GM06990 (cell line): ENCODE measurements around the gene MT1E.

ENCODE experiments used
- DNase-seq: peaks from one replicate; pipeline ENCODE4 v3.0.0-alpha.2; 2011; ENCODE audit not compliant: insufficient read length; ENCODE audit errors: extremely low read depth
- H3K27me3 ChIP-seq: replicated peaks from 2 replicates; pipeline ENCODE4 v1.6.0; 2011; ENCODE audit warnings: low read length; ENCODE audit not compliant: control insufficient read depth, insufficient read depth
- H3K36me3 ChIP-seq: 2 replicates; pipeline ENCODE4 v1.5.1; 2011; ENCODE audit warnings: low read length; ENCODE audit not compliant: control insufficient read depth, insufficient read depth
- H3K4me3 ChIP-seq: replicated peaks from 2 replicates; pipeline ENCODE4 v1.5.1; 2011; ENCODE audit warnings: low read depth, mild to moderate bottlenecking, control low read depth, low read length
- TF ChIP-seq, protein P1 (sequence below): IDR thresholded peaks from 2 replicates; pipeline ENCODE4 v1.5.1; 2011; ENCODE audit warnings: low read length, control low read depth, mild to moderate bottlenecking, inconsistent platforms; ENCODE audit not compliant: insufficient read depth, poor library complexity, severe bottlenecking

Gene MT1E

DNA sequence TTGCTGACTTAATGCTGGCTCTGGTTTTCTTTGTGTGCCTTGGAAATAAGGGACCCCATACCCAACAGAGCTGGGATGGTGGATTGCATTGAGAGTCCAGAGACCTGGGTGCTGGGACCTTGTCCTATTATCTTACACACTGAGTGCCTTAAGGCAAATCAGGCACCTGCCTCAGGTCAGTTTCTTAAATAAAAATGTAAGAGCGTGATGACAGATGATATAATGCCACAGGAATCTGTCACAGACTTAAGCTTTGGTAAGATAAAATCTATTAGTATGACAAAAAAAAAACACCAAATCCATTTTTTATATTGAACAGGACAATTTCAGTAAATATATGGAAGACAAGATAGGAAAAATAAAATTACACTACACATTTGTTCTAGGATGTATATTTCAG lies 14.5 kb downstream of the MT1E start:
- Histone ChIP-seq H3K36me3 (no peaks in the 10 kb centered on the region), H3K27me3 (peaks cover 14% of the 10 kb centered on the region), H3K4me3 (no peak overlapping the region)
- no peak for DNase-seq
- TF ChIP-seq, protein P1, sequence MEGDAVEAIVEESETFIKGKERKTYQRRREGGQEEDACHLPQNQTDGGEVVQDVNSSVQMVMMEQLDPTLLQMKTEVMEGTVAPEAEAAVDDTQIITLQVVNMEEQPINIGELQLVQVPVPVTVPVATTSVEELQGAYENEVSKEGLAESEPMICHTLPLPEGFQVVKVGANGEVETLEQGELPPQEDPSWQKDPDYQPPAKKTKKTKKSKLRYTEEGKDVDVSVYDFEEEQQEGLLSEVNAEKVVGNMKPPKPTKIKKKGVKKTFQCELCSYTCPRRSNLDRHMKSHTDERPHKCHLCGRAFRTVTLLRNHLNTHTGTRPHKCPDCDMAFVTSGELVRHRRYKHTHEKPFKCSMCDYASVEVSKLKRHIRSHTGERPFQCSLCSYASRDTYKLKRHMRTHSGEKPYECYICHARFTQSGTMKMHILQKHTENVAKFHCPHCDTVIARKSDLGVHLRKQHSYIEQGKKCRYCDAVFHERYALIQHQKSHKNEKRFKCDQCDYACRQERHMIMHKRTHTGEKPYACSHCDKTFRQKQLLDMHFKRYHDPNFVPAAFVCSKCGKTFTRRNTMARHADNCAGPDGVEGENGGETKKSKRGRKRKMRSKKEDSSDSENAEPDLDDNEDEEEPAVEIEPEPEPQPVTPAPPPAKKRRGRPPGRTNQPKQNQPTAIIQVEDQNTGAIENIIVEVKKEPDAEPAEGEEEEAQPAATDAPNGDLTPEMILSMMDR: no peak

DNA sequence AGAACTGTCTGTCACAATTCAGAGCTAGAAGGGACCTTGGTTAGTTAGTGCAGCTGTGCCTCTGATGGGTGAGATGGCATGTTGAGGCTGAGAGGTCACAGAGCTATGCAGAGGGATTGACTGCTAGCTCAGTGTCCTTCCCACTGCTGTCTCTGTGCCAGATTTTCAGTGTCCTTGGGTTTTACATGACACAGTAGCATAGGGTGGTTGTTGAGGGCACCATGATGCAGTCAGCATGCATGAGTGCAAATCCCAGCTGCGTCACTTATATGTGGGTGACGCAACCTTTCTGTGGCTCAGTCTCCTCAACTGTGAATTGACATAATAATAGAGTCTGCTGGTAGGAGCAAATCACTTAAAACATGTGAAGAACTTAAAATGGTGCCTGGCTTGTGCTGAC lies 15.6 kb downstream of the MT1E start:
- Histone ChIP-seq H3K27me3 (peaks cover 14% of the 10 kb centered on the region), H3K4me3 (no peak overlapping the region), H3K36me3 (no peaks in the 10 kb centered on the region)
- TF ChIP-seq, protein P1: no peak
- DNase-seq: no peak

DNA sequence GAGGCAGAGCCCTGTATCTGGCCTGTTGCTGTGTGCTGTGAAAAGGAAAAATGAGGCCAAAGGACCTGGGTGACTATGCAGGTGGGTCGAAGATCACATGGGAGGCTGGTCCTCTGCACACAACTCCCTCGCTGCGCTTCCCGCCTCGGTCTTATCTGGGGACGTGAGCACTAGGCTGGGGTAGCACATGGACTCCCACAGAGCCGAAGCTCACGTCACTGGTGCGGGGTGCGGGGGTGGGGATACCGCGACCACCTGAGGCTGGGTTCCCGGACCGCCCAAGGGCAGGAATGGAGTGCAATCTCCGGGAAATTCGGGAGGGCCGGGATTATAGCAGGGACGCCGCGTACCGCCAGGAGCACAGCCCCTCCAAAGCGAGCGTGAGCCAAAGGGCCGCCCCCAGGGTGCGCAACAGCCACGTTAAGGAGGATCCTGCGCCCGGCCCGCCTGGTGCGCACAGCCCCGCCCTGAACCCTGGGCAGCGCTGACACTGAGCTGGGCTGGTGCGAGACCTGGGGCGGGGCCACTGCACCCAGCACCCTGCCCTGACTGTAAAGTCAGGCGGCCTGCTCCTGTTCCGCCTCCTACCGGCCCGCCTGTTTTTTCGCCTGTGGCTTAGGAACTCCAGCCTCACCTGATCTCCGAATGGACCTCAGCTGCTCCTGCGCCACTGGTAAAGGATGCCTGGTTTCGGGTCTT lies 17.6 kb downstream of the MT1E start:
- H3K36me3 ChIP-seq: no peaks in the 10 kb centered on the region
- no peak overlapping the region for H3K4me3 ChIP-seq
- DNase-seq: peak; percentile 37
- H3K27me3 ChIP-seq: peaks cover 14% of the 10 kb centered on the region
- TF ChIP-seq, protein P1: peak; percentile 32

DNA sequence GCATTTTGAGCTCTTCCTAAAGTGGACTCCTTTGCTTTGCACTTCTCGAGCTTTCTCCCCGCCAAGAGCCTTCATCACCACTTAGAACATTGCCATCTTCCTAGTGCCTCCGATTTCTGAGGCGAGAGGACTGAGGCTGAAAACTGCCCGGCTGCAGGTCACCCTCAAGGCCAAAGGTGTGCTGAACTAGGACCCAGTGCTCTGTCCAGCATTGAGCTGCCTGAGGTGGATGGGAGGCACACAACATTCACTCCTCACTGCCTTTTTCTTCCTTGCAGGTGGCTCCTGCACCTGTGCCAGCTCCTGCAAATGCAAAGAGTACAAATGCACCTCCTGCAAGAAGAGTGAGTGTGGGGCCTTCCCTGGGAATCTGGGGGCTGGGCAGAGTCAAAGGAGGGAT lies 18.3 kb downstream of the MT1E start:
- H3K4me3 ChIP-seq: no peak overlapping the region
- peaks cover 12% of the 10 kb centered on the region for H3K27me3 ChIP-seq
- TF ChIP-seq, protein P1: no peak

DNA sequence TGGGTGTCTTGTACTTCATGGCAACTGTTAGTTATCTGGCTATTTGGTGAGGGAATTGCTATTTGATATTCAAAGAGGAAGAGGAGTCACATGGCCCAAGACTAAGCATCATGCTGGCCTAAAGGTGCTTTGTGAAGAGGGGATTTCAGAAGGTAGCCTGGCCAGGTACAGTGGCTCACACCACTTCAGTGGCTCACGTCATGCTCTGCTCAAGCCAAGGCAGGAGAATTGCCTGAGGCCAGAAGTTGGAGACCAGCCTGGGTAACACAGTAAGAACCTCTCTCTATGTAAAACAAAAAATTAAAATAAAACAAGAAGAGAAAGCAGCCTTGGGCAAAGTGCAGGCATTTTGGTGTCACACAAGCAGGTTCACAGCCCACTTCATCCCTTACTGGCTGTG lies 19.7 kb downstream of the MT1E start:
- TF ChIP-seq, protein P1: no peak
- Histone ChIP-seq H3K27me3 (peaks cover 8% of the 10 kb centered on the region), H3K4me3 (no peak overlapping the region), H3K36me3 (no peaks in the 10 kb centered on the region)
- no peak for DNase-seq

More for the DNA sequence above, 18.3 kb downstream of the MT1E start:
- DNase-seq: no peak
- no peaks in the 10 kb centered on the region for H3K36me3 ChIP-seq

DNA sequence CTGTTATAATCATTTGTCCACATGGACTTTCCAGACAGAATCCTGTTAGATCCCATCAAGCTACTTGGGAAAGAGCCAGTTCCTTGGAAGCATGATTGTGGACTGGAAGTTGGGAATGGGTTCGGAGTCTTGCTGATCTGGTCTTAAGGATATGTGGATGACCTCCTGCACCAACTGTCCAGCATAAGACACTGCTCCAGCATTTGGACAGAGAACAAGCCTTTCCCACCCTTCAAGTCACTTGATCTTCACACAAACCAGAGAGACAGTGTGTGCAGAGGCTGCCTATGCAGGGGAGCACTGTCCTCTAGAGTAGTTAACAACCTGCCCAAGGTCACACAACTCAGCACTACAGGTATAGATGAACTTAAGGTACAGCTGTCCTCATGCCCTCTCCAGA lies 20.3 kb downstream of the MT1E start:
- H3K36me3 ChIP-seq: no peaks in the 10 kb centered on the region
- peaks cover 8% of the 10 kb centered on the region for H3K27me3 ChIP-seq
- TF ChIP-seq, protein P1: no peak
- H3K4me3 ChIP-seq: no peak overlapping the region
- no peak for DNase-seq
